Gastroesophageal sphincter (tissue), 3 donors: Measurements from ENCODE around the gene ZNF425.

Experiments used
- POLR2AphosphoS5 ChIP-seq: sonication (generic); formaldehyde crosslinking; IDR thresholded peaks from one replicate; pipeline ENCODE4 v1.6.1; 2017; ENCODE audit warnings: antibody characterized with exemption
- TF ChIP-seq, protein P1 (sequence below), 4 experiments: fragments of 200-600 bp in 2 of 4; fragments of 450-650 bp in 2 of 4; sonication (generic) in 1 of 4; IDR thresholded peaks; one replicate each; pipeline ENCODE4 v1.5.1; 2017 to 2019; ENCODE audit warnings: antibody characterized with exemption in 4 of 4, mild to moderate bottlenecking in 2 of 4, moderate library complexity in 2 of 4

DNA sequence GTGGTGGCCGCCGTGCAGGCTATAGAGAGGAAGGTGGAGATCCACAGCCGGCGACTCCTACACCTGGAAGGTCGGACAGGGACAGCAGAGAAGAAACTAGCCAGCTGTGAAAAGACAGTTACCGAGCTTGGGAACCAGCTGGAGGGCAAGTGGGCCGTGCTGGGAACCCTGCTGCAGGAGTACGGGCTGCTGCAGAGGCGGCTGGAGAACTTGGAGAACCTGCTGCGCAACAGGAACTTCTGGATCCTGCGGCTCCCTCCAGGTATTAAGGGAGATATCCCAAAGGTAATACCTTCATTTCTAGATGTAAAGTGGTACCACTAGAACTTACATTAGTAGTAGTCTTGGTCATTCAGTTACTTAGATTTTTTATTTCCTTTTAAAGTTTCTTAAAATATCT is 27.9 kb upstream of the ZNF425 start:
- TF ChIP-seq, protein P1, sequence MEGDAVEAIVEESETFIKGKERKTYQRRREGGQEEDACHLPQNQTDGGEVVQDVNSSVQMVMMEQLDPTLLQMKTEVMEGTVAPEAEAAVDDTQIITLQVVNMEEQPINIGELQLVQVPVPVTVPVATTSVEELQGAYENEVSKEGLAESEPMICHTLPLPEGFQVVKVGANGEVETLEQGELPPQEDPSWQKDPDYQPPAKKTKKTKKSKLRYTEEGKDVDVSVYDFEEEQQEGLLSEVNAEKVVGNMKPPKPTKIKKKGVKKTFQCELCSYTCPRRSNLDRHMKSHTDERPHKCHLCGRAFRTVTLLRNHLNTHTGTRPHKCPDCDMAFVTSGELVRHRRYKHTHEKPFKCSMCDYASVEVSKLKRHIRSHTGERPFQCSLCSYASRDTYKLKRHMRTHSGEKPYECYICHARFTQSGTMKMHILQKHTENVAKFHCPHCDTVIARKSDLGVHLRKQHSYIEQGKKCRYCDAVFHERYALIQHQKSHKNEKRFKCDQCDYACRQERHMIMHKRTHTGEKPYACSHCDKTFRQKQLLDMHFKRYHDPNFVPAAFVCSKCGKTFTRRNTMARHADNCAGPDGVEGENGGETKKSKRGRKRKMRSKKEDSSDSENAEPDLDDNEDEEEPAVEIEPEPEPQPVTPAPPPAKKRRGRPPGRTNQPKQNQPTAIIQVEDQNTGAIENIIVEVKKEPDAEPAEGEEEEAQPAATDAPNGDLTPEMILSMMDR (IDR thresholded peaks at IDR 0.05): no peak
- no peak for TF ChIP-seq POLR2AphosphoS5
